ENCODE measurements around the gene EFCAB10. TPM values are rescaled to one million over a fixed set of nuclear protein-coding genes. Genes with fewer than 3 reads are reported as not detected.
"Not testable (repeated sequence)": the region's sequence is repeated elsewhere in the genome, so short reads cannot be mapped to it uniquely, and the experiment has no call there.

Gene EFCAB10
- total RNA-seq, 2 donors from 2014 or later: not detected

DNA sequence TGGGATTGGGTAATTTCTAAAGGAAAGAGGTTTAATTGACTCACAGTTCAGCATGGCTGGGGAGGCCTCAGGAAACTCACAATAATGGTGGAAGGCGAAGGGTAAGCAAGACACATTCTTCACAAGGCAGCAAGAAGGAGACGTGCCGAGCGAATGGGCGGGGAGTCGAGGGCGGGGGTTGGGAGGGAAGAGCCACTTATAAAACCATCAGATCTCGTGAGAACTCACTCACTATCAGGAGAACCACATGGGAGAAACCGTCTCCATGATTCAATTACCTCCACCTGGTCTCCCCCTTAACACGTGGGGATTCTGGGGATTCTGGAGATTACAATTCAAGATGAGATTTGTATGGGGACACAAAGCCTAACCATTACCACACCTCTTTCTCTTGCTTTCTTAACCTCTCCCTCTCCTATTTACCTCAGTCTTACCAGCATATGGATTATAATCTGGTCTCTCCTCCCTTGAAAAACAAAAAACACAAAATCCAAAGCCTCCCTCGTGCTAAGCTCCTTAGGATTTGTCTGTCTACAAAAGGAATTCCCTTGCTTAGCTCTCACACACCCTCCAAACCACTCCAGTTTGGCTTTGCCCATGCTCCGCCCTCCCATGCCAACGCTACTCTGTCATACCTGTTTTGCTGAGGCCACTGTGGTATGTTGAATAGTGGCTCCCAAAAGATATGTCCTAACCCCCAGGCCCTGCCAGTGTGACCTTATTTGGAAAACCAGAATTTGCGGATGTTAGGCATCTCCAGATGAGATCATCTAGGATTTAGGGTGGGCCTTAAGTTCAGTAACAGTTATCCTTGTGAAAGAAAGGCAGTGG lies 19.6 kb upstream of the EFCAB10 start:
- TF ChIP-seq, protein P1, sequence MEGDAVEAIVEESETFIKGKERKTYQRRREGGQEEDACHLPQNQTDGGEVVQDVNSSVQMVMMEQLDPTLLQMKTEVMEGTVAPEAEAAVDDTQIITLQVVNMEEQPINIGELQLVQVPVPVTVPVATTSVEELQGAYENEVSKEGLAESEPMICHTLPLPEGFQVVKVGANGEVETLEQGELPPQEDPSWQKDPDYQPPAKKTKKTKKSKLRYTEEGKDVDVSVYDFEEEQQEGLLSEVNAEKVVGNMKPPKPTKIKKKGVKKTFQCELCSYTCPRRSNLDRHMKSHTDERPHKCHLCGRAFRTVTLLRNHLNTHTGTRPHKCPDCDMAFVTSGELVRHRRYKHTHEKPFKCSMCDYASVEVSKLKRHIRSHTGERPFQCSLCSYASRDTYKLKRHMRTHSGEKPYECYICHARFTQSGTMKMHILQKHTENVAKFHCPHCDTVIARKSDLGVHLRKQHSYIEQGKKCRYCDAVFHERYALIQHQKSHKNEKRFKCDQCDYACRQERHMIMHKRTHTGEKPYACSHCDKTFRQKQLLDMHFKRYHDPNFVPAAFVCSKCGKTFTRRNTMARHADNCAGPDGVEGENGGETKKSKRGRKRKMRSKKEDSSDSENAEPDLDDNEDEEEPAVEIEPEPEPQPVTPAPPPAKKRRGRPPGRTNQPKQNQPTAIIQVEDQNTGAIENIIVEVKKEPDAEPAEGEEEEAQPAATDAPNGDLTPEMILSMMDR (IDR thresholded peaks at IDR 0.05): no peak
- H3K27me3 ChIP-seq: no peaks in the 10 kb centered on the region
- no peaks in the 10 kb centered on the region for H3K9me3 ChIP-seq
- no peaks in the 10 kb centered on the region for H3K4me1 ChIP-seq
- H3K27ac ChIP-seq: no peak overlapping the region
- H3K36me3 ChIP-seq: no peaks in the 10 kb centered on the region
- no peak overlapping the region for H3K4me3 ChIP-seq
- DNase-seq (ENCODE audit: low spot score): no peak

DNA sequence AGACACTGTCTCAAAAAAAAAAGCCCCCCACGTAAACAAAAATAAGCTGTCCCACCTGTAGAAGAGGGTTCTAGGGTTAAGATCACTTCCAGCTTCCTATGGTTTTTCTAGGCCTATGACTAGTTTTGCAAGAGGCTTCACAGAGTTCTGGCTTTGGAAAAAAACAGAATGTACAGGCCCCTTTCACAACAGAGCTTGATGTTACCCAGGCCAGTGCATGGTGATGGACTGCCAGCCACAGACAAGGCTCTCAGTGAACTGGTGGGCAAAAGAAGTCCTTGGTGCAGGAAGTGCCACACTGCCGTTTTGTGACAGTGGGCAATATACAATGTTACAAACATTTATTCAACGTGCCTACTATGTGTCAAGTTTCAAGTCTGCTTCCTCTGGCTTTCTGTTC lies 18.3 kb upstream of the EFCAB10 start:
- Histone ChIP-seq H3K36me3 (no peaks in the 10 kb centered on the region), H3K4me3 (no peak overlapping the region), H3K27me3 (no peaks in the 10 kb centered on the region), H3K9me3 (no peaks in the 10 kb centered on the region), H3K27ac (no peak overlapping the region), H3K4me1 (no peaks in the 10 kb centered on the region)
- no peak for DNase-seq (ENCODE audit: low spot score)
- TF ChIP-seq, protein P1 (IDR thresholded peaks at IDR 0.05): no peak

DNA sequence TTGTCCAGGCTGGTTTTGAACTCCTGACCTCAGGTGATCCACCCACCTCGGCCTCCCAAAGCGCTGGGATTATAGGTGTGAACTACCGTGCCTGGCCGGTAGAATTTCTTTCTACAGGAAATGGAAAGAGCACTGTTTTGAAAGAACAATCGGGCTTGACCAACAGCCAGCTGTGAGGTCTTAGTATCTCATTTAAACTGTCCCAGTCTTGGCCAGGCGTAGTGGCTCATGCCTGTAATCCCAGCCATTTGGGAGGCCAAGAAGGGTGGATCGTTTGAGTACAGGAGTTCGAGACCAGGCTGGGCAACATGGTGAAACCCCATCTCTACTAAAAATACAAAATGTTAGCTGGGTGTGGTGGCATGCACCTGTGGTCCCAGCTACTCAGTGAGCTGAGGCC lies 17.8 kb upstream of the EFCAB10 start:
- DNase-seq (ENCODE audit: low spot score): not testable (repeated sequence)

DNA sequence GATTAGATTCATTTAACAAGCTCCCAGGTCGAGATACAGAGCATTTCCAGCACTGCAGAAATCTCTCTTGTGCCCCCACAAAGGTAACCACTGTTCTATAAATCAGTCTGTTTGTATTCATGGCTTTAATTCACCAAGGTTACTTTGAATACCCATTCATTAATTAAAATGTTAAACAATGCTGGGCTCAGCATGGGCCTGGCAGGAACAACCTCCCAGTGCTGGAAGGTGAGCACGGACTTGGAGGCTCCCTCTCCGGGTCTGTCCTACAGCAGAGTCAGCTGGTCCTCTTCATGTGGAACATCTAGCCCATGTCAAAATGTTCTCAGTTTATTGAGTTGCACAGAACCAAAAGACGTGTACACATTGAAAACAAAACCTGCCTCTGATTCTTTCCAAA lies 15.6 kb upstream of the EFCAB10 start:
- Histone ChIP-seq H3K4me3 (no peak overlapping the region), H3K27me3 (no peaks in the 10 kb centered on the region), H3K27ac (no peak overlapping the region), H3K4me1 (no peaks in the 10 kb centered on the region), H3K36me3 (no peaks in the 10 kb centered on the region), H3K9me3 (no peaks in the 10 kb centered on the region)
- no peak for DNase-seq (ENCODE audit: low spot score)
- TF ChIP-seq, protein P1 (IDR thresholded peaks at IDR 0.05): no peak

More for the DNA sequence above, 17.8 kb upstream of the EFCAB10 start:
- H3K9me3 ChIP-seq, H3K27me3 ChIP-seq, H3K4me3 ChIP-seq, H3K4me1 ChIP-seq, H3K27ac ChIP-seq, H3K36me3 ChIP-seq: not testable (repeated sequence)

DNA sequence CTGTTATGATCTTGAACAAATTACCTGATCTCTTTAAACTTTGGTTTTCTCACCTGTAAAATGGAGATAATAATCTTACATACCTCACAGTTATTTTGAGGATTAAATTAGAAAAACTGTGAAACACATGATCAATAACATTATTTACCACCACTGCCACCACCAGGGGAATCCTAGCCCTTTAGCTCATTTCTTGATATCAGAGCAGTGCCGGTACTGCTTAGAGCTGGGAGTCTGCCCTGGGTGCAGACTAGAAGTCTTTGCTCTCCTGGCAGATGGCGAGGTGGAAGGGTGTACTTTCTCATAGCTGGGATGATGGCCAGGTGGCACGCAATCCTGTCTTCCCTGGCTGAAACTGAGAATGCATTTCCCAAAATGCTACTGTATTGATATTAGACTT lies 12.7 kb upstream of the EFCAB10 start:
- TF ChIP-seq, protein P1 (IDR thresholded peaks at IDR 0.05): no peak

DNA sequence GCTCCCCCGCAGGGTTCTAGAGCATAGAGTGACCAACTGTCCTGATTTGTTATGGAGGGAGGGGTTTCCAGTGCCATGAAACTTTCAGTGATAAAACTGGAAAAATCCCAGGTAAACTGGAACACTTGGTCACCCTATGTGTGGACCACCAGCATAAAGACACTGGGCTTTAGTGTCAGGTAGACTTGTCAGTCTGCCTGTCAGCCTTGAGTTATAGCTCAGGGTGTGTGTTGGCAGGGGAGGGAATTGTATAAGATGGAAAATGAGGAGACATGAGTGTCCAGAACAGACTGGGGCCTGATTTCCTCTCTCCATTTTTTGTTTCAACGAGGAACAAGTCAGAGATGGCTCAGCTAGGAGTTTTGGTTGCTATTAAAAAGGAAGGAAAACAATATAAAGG lies 10.2 kb upstream of the EFCAB10 start:
- Histone ChIP-seq H3K9me3 (no peaks in the 10 kb centered on the region), H3K4me3 (no peak overlapping the region), H3K27ac (no peak overlapping the region), H3K36me3 (no peaks in the 10 kb centered on the region), H3K27me3 (no peaks in the 10 kb centered on the region), H3K4me1 (no peaks in the 10 kb centered on the region)
- TF ChIP-seq, protein P1 (IDR thresholded peaks at IDR 0.05): no peak
- no peak for DNase-seq (ENCODE audit: low spot score)

More for the DNA sequence above, 12.7 kb upstream of the EFCAB10 start:
- Histone ChIP-seq H3K27me3 (no peaks in the 10 kb centered on the region), H3K4me1 (no peaks in the 10 kb centered on the region), H3K27ac (no peak overlapping the region), H3K9me3 (no peaks in the 10 kb centered on the region), H3K36me3 (no peaks in the 10 kb centered on the region), H3K4me3 (no peak overlapping the region)
- DNase-seq (ENCODE audit: low spot score): no peak
